ENCODE results near the gene SRSF5.

The SRSF5 gene

DNA sequence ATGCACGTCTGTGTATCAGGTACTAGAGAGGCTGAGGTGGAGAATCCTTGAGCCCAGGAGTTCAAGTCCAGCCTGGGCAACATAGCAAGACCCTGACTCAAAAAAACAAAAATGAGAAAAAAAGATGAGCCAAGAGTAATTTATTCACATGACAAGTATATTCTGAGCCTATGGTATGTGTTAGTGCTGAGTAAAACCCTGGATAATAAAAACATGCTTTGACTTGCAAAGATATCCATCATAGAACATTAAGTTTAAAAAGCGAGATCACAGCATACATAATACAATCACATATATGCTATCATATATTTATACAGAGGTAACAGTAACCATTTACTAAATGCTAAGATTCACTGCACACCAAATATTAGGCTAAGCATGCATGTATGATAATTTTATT is 54.0 kb downstream of the SRSF5 start:
- no peak overlapping the region for H3K4me3 ChIP-seq (replicated peaks in 1 of 2; ENCODE audit: low read depth in 2 of 2, low read length in 2 of 2)
- TF ChIP-seq, protein P1, sequence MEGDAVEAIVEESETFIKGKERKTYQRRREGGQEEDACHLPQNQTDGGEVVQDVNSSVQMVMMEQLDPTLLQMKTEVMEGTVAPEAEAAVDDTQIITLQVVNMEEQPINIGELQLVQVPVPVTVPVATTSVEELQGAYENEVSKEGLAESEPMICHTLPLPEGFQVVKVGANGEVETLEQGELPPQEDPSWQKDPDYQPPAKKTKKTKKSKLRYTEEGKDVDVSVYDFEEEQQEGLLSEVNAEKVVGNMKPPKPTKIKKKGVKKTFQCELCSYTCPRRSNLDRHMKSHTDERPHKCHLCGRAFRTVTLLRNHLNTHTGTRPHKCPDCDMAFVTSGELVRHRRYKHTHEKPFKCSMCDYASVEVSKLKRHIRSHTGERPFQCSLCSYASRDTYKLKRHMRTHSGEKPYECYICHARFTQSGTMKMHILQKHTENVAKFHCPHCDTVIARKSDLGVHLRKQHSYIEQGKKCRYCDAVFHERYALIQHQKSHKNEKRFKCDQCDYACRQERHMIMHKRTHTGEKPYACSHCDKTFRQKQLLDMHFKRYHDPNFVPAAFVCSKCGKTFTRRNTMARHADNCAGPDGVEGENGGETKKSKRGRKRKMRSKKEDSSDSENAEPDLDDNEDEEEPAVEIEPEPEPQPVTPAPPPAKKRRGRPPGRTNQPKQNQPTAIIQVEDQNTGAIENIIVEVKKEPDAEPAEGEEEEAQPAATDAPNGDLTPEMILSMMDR (IDR thresholded peaks at IDR 0.05; ENCODE audit: low read depth, low read length): no peak
- no peak for DNase-seq (ENCODE audit: low read depth in 2 of 2)

All from cardiac fibroblast (primary cell).